GM21717 (cell line): ENCODE data around the gene STAT2.
A peak's percentile ranks its signal among the peaks of the same experiment; 100 is the strongest.
"Not testable (repeated sequence)": the region's sequence is repeated elsewhere in the genome, so short reads cannot be mapped to it uniquely, and the experiment has no call there.

Experiments used
- ATAC-seq: cut with Tn5 transposase; IDR thresholded peaks from one replicate; pipeline ENCODE4 v1.9.1; 2021; ENCODE audit warnings: mild to moderate bottlenecking, moderate library complexity; ENCODE audit not compliant: unreplicated experiment

The STAT2 gene

GRCh38 chr12:56332512-56333196 lies 27.3 kb downstream of the STAT2 start:
- ATAC-seq, result no peak

GRCh38 chr12:56330936-56331490 lies 28.9 kb downstream of the STAT2 start:
- no peak for ATAC-seq

GRCh38 chr12:56326533-56326932 lies 33.4 kb downstream of the STAT2 start:
- no peak for ATAC-seq

- no peak for ATAC-seq
These were observed 33.8 kb downstream of the STAT2 start for GRCh38 chr12:56326126-56326525.

GRCh38 chr12:56324206-56324605 lies 35.7 kb downstream of the STAT2 start:
- no peak for ATAC-seq

GRCh38 chr12:56321610-56322009 lies 38.3 kb downstream of the STAT2 start:
- ATAC-seq, result not testable (repeated sequence)

GRCh38 chr12:56321027-56321426 lies 38.9 kb downstream of the STAT2 start:
- no peak for ATAC-seq

DNA sequence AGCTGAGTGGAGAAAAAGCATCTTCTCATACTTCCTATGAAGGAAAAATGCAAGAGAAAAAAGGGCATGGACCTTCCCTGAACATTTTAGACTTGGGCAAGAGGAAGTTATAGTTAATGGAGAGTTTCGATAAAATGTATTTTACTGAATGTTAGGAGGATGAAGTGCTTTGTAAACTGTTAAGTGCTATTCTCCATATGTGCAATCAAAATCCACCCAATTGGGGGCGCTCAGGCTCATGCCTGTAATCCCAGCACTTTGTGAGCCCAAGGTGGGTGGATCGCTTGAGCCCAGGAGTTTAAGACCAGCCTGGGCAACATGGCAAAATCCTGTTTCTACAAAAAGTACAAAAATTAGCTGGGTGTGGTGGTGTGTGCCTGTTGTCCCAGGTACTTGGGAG lies 42.2 kb downstream of the STAT2 start:
- no peak for ATAC-seq

DNA sequence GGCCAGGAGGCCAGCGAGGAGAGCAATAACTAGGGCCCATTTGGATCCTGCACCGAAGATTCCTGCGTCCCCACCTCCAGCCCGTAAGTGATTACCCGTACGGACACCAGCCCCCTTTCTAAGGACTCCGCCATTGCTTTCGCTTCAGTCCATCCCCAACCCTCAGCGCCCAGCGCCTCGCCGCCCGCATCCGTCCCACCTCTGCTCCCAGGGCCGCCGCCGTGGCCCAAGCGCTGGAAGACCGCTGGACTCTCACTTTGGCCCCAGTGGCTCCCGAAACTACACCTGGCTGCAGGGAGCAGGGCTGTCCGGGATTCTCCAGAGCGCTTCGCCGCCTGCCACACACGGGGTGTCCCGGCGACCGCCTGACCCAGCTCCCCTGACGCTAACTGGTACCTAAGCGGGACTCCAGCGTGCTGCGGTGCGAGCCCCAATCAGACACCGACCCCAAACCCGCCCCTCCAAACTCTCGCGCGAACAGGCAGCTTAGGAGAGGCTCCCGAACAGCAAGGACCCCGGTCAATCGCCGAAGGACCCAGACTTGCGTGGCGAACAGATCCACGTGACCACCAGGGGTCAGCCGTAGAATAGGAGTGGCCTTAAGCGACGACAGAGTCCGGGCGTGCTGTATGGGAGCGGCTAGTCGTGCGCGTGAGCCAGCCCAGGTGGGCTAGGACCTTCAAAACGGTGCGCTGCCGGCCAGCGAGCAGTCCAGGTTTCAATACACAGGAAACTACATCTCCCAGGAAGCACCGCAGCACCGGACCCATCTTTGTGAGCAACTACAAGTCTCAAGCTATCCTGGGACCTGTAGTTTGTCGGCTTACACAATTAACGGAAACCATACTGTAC lies 44.1 kb downstream of the STAT2 start, which contains the start of gene CNPY2:
CNPY2 (minus strand) TSS at position 367 of the 852 bp plus-strand sequence. CDS start 771 bp downstream, outside the sequence.
- peak; percentile 91 for ATAC-seq

DNA sequence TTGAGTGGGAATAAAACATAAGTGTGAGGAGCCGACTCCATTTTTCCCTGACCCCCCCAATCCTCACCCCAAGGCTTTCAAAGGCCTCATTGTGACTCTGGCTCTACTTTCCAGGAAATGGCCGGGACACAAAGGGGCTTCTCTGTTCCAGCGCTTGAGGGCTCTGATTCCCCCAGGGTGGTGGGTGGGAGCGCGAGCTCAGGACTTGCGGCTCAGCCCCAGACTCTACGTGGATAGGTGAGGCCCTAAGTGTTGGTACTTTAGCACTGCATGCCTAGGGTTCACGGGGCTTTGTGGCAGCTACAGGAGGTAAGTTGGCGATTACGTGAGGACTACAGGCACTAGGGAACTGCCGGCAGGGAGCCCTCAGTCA lies 44.7 kb downstream of the STAT2 start:
- no peak for ATAC-seq

- ATAC-seq, result no peak
These were observed 48.9 kb downstream of the STAT2 start for GRCh38 chr12:56311003-56311402.

GRCh38 chr12:56308714-56309113 lies 51.2 kb downstream of the STAT2 start:
- ATAC-seq, result no peak

- no peak for ATAC-seq
These were observed 52.5 kb downstream of the STAT2 start for GRCh38 chr12:56307221-56307965.

- no peak for ATAC-seq
These were observed 54.9 kb downstream of the STAT2 start for GRCh38 chr12:56304872-56305590.

DNA sequence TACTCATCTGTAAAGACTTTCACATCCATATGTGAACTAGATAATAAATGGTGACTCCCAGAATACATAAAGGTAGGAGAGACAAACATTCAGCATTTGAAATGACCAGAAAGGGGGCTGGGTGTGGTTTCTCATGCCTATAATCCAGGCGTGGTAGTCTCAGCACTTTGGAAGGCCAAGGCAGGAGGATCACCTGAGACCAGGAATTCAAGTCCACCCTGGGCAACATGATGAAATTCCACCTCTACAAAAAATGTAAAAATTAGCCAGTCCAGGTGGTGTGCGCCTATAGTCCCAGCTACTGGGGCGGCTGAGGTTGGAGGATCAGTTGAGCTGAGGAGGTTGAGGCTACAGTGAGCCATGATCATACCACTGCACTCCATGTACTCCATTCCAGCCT lies 55.6 kb downstream of the STAT2 start:
- no peak for ATAC-seq

DNA sequence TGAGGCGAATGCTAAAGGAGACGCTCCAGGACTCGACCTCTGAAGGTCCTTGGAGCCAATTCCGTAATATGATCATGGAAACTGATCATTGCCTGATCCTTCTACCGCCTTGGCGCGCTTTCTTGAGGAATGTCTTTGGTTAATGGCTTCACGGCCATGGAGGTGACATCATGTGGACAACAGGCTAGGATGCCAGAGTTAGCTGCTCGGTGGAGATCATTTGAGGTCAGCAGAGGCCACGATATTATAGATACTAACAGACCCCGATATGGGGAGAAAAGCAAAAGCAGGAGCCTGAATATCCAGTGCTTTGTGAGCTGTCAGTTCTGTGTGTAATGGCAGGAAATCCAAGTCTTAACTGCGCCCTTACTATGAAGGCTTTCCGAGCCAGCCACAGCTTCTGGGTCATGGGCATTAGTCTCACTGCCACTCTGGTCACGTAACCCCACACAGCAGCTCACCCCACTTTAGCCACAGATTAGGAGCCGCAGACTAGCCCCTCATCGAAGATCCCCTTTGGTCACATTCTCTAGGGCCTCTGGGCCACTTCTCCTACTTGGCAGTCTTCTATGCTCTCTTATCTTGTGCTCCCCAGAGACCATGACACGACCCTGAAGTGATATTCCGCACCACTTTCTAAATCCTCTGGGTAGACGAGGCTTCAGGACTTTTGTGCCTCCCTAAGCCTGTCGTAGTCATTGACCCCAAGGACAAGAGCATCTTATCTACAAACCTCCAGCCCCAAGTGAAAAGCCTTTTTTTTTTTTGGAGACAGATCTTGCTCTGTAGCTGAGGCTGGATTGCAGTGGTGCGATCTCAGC lies 59.1 kb downstream of the STAT2 start:
- ATAC-seq, result no peak

- ATAC-seq, result peak; percentile 93
These were observed 59.9 kb downstream of the STAT2 start, which contains the start of gene CS for GRCh38 chr12:56299853-56300643. CS (minus strand) TSS chr12:56300330; CDS start chr12:56300201, 129 bp downstream.

- ATAC-seq, result peak; percentile 13
These were observed 60.5 kb downstream of the STAT2 start for GRCh38 chr12:56299308-56299852.
